HG02973 (cell line): ENCODE data around the gene RPTN.

Source experiments
- ATAC-seq: cut with Tn5 transposase; IDR thresholded peaks from one replicate; pipeline ENCODE4 v1.9.1; 2021; ENCODE audit warnings: moderate library complexity; ENCODE audit not compliant: unreplicated experiment

Gene RPTN

DNA sequence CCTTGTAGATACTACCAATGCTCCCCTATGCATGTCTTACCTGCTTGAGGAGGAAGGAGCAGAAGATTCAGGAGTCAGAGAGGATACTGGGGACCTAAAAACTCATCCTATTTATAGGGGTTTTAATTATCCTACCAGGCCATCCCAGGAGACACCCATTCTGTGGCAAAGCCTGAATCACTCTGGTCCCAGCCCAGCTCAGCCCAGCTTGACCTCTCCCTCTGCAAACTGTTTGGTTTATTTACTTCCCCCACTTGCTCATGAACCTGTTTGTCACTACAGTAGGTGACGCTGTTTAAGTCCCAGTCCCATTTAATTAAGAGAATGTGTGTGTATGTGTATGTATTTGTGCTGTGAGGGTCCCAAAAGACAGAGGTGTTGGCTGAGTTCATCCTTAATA lies at the start of gene RPTN:
Gene RPTN (minus strand): TSS at position 85 of the 400 bp plus-strand sequence. CDS start 1,339 bp downstream, outside the sequence.
- no peak for ATAC-seq

- no peak for ATAC-seq
These were observed 40.0 kb upstream of the RPTN start for GRCh38 chr1:152198982-152199381.

- no peak for ATAC-seq
These were observed 38.4 kb upstream of the RPTN start for GRCh38 chr1:152197361-152197941.

GRCh38 chr1:152191711-152192110 lies 32.7 kb upstream of the RPTN start:
- no peak for ATAC-seq

- no peak for ATAC-seq
These were observed 32.2 kb upstream of the RPTN start for GRCh38 chr1:152191260-152191659.

- no peak for ATAC-seq
These were observed 31.6 kb upstream of the RPTN start for GRCh38 chr1:152190589-152190988.

- ATAC-seq, result no peak
These were observed 30.8 kb upstream of the RPTN start for GRCh38 chr1:152189657-152190442.

DNA sequence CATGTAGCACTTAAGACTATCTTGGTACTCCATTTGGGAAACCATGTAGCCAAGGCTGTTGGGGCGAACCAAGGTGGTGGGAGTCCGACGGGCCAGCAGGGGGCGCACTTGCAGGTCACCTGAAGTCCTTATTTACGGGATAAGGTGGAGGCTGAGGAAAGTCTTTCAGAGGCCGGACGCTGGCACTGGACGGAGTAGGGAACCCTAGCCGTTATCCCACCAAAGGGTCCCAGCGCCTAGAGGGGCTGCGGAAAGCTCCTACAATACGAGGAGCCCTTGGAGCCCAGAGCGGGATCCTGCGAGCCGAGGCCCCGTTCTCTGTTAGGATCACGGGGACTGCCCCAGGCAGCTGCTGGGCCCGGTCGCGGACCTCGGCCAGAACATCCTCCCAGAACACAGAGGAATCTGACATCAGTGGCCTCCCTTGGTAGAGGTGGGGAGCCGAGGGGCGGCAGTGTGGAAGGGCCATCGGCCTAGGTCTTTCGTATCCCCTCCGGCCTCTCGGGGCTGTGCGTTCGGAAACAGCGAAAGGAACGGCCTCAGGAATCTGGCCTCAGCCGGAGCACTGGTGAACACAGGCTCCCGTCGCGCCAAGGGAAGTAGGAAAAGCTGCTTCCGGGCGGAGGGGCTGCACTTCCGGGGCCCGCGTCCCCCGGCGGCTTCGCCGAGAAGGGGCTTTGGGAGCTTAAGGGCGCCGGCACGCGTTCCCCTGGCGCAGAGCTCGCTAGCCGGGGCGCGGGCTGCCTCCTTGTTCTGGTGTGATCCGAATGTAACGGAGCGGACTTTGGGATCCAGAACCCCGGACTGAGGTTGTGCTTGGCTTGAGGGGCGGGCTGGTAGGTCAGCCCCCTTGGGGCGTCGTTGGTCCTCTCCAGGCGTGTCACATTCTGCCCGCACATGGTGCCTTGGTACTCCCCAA lies 29.9 kb upstream of the RPTN start:
- no peak for ATAC-seq

GRCh38 chr1:152186556-152187285 lies 27.7 kb upstream of the RPTN start:
- ATAC-seq, result no peak

GRCh38 chr1:152185544-152186391 lies 26.7 kb upstream of the RPTN start:
- peak; percentile 43 for ATAC-seq

DNA sequence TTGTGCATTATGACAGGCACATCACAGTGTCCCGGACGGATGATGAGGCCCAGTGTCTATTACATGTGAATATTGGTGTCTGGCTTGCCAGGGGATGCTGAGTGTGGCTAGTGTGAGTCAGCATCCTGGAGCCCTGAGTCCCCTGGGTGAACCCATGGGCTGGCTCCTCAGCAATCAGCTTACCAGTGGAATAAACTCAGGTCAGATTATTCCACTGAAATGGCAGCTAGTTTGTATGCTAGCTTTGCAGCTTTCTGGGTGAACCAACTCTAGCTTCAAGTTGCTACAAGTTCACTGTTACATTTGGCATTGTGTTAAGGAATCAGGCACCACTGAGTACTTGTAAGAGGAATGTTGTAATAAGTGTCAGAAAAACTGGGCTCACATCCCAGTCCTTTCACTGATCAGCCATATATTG lies 23.9 kb upstream of the RPTN start:
- ATAC-seq, result no peak

GRCh38 chr1:152182431-152182830 lies 23.4 kb upstream of the RPTN start:
- ATAC-seq, result no peak

DNA sequence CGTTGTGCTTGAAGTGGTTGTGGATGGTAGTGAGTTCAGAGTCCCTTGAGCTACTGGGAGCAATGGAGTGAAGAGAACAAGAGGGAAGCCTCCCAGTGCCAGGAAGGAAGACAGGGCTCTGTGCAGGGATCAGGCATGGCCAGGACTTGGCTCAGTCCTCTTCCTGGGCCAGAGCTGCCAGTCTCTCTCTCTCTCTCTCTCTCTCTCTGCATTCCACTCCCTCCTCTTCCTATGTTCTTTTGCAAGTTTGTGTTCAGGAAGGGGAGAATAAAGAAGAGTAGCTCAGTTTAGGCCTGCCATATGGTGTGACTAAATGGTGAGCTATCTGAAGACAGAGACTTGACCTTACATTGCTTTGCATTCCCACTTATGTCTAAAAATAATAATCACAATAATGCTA lies 20.5 kb upstream of the RPTN start:
- no peak for ATAC-seq

DNA sequence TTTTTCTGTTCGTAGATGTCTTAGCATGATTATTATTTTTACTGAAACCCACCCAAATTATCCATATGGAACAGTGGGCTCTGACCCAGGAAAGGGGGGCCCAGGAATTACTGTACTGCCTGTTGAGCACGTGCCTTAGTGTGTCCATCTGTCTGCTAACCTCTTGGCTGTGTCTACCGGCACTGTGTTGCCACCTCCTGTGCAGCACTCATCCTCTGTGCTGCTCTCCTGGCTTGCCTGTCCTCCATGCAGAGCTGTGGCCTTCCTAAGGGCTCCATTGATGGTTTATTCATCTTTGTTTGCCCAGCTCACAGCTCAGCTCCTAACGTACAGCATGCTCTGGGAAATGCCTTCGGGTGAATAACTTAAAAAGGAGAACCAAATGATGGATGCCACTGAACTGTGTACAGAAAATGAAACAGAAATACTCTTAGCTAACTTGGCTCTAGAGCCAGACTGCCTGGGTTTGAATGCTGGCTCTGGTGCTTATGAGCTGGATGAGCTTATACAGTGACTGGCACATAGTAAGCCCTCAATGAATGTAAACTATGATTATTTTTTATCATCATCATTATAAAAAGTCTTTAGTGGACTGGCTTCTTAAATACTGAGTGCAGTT lies 11.4 kb upstream of the RPTN start:
- no peak for ATAC-seq

- no peak for ATAC-seq
These were observed 10.5 kb upstream of the RPTN start for GRCh38 chr1:152169366-152170025.

- ATAC-seq, result no peak
These were observed 9.5 kb upstream of the RPTN start for GRCh38 chr1:152168535-152168868.

DNA sequence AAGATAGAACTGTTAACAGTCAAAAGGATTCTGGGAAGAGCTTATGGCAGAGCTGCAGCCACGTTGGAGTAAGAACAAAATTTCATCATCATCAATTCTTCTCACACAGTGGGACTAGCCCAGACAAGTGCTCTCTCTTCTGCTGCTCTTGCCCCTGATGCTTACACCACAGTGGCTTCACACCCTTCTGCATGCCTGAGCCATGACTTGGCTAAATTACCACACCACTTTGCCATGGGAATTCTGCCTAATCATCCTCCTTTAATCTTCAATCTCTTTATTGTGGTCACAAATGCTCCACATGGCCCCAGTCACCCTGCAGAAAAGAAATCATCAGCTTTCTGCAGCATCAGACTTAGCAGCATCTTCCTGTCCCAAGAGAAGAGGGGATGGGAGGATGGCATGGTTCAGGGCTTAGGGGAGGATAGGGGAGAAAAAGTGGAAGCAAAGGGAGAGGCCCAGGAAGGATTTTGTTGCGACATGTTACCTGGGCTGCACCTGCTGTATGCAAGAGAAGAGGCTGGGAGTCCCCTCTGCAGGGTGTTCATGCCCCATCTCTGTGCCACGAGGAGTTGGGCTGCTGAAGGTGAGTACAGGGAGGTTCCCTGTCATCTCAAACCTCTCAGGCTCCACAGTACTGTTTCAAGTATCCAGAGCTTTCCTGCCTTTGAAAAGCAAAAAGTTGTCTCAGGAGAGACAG lies 9.0 kb upstream of the RPTN start:
- no peak for ATAC-seq

GRCh38 chr1:152166966-152167365 lies 7.9 kb upstream of the RPTN start:
- ATAC-seq, result no peak
